NCI-H69 (cell line): ENCODE results near the gene IQGAP1.
"Not testable (repeated sequence)": the region's sequence is repeated elsewhere in the genome, so short reads cannot be mapped to it uniquely, and the experiment has no call there.

Experiments
- DNase-seq: peaks from one replicate; lab custom pipeline; 2025; lab: John Stamatoyannopoulos, UW

IQGAP1 gene

GRCh38 chr15:90409587-90409986 lies 21.5 kb downstream of the IQGAP1 start:
- DNase-seq, result not testable (repeated sequence)

DNA sequence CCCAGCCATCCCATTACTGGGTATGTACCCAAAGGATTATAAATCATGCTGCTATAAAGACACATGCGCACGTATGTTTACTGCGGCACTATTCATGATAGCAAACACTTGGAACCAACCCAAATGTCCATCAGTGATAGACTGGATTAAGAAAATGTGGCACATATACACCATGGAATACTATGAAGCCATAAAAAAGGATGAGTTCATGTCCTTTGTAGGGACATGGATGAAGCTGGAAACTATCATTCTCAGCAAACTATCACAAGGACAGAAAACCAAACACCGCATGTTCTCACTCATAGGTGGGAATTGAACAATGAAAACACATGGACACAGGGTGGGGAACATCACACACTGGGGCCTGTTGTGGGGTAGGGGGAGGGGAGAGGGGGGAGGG lies 22.3 kb downstream of the IQGAP1 start:
- not testable (repeated sequence) for DNase-seq

DNA sequence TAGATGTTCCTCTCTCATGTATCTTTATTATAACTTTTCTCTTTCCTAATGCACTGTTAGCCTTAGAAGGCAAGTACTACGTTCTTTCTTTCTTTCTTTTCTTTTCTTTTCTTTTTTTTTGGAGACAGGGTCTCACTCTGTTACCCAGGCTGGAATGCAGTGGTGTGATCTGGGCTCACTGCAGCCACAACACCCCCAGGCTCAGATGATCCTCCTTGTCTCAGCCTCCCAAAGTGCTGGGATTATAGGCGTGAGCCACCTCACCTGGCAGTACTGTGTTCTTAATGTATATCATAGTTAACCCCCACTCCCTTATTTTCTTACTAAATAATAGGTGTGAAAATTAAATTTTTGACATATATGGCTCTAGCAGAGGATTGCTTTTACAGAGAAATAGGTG lies 23.1 kb downstream of the IQGAP1 start:
- DNase-seq, result no peak

- no peak for DNase-seq
These were observed 24.5 kb downstream of the IQGAP1 start for GRCh38 chr15:90412356-90413194.

DNA sequence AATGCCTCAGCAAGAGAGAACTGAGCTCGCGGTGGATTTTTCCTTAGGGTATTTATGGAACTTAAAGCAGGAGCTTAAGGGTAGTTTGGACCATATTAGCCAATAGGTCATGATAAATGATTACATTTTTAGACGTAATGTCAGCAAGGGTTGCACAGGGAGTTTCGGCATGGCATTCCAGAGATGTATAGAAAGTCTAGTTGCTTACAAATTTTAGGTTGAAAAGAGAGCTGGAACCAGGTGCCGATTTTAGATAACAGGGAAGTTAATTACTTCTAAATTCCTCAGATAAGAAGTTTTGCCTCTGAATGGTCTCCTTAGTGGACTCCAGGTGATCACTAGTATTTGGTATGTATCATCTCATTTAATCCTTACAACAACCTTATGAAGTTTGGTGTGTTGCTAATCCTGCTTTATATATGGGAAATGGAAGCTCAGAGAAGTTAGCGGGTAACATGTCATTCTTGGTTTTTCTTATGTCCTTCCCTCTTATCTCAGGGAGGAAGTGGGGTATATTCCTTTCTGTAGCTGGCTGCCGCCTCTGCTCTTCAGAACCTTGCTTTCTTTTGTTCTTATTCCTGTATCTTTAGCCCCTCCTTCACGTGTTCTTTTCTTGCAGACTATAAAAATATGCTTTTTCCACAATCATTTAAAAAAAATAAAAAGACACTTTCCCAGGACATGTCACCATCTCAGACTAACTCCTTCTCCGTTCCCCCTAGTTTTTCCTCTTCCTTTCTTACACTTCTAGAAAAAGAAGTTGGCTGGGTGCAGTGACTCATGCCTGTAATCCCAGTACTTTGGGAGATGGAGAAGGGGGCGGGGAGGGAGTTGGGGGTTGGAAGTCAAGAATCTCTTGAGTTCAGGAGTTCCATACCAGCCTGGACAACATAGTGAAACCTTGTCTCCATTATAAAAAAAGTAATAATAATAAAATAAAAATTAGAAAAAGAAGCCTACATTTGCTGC lies 25.7 kb downstream of the IQGAP1 start:
- DNase-seq, result no peak

GRCh38 chr15:90414408-90415028 lies 26.5 kb downstream of the IQGAP1 start:
- DNase-seq, result no peak

- DNase-seq, result not testable (repeated sequence)
These were observed 28.0 kb downstream of the IQGAP1 start for GRCh38 chr15:90416052-90416451.

DNA sequence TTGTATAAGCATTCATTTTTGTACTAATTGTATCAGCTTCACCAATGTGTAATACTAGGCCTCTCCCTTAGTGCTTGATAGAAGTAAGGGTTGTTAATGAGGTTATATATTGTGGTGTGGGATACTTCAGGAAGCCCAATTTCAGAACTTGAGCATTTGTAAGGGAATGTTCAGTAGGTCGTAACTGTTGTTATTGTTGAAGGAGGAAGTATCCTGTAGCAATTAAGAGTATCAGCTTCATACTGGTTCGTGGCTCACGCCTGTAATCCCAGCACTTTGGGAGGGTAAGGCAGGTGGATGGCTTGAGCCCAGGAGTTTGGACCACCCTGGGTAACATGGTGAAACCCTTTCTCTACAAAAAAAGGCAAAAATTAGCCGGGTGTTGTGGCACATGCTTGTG lies 30.6 kb downstream of the IQGAP1 start:
- no peak for DNase-seq

DNA sequence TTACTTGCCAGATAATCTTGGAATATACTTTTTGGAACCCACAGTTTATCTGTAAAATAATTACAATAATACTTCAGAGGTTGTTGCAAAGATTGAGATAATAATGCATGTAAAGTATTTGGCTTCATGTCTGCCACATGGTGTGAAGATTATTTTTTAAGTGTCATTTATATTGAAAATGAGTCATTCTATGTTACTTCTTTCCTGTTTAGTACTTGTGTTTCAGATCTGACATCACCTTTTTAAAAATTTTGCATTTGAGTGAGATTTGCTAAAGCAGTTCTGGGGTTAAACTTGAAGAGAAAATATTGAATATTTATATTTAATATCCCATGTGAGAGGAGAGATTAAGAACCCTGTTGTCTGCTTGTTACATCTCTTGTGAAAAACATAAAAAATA lies 31.2 kb downstream of the IQGAP1 start:
- no peak for DNase-seq

- no peak for DNase-seq
These were observed 31.8 kb downstream of the IQGAP1 start for GRCh38 chr15:90419738-90420406.

- no peak for DNase-seq
These were observed 32.4 kb downstream of the IQGAP1 start for GRCh38 chr15:90420451-90420850.

DNA sequence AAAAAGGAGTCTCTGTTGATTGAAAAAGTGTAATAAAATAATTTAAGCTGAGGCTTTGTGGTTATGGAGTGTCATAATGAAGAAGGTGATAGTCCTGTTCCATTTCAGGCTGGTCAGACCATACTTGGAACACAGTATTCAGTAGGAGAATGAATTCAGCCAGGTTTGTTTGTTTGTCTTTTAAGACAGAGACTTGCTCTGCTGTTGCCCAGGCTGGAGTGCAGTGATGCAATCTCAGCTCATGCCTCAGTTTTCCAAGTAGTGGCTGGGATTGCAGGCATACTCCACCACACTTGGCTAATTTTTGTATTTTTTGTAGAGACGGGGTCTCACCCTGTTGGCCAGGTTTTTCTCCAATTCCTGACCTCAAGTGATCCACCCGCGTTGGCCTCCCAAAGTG lies 33.5 kb downstream of the IQGAP1 start:
- DNase-seq, result no peak

GRCh38 chr15:90422043-90422442 lies 34.0 kb downstream of the IQGAP1 start:
- no peak for DNase-seq

DNA sequence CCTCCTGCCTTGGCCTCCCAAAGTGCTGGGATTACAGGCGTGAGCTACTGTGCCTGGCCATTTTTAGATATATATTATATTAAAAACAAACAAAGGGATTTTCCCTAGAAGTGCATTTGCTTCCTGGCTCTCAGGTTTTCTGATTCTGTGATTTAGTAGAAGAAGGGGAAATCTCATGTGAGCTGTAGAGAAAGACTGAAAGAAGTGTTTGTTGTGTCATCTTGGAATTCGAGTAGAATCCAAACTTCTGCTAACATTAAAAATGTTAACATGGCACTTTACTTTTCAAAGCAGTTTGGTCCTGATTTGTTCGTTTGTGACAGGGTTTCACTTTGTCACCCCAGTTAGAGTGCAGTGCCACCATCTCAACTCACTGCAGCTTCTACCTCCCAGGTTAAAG lies 34.9 kb downstream of the IQGAP1 start:
- no peak for DNase-seq

DNA sequence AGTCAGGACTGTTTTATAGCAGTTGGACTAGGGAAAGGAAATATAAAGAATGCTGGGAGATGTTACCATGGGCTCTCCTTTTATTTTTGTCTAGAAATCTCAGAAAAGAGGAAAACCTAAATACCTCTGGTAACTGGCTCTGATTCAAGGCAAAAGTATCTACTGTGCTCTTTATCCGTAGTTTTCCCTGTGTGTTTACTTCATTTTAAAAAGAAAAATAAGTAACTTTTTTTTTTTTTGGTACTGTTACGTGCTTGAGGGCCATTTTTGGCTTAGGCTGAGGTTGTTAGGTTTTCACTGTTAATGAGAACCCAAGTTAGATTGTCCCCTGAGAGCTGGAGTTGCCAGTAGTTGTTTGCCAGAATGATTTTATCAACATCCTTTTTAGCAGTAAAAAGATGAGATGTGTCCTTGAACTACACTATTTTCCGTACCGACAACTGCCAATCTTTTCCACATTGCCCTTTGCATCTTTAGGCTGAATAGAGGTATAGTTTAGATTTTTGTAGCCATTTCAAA lies 35.8 kb downstream of the IQGAP1 start:
- no peak for DNase-seq

GRCh38 chr15:90425726-90426346 lies 37.8 kb downstream of the IQGAP1 start:
- DNase-seq, result no peak

- DNase-seq, result no peak
These were observed 39.1 kb downstream of the IQGAP1 start for GRCh38 chr15:90427185-90427584.

DNA sequence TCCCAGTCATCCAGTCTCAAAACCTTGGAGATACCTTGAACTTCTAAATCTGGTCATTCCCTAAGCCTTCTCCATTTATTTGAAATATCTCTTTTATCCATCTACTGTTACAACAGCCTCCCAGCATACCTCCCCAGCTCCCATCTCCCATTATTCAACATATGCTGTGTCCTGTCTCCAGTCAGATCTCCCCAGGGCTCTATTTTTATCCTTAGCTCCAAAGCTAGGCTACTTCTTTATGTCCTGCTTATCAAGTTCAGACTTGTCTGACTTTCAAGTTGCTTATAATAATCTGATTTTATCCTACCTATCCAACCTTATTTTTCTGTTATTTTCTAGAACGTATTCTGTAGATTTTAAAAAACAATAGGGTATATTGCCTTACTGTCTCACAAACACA lies 44.2 kb downstream of the IQGAP1 start:
- DNase-seq, result no peak

GRCh38 chr15:90435652-90436337 lies 47.8 kb downstream of the IQGAP1 start:
- no peak for DNase-seq

GRCh38 chr15:90436952-90437351 lies 48.9 kb downstream of the IQGAP1 start:
- DNase-seq, result no peak

DNA sequence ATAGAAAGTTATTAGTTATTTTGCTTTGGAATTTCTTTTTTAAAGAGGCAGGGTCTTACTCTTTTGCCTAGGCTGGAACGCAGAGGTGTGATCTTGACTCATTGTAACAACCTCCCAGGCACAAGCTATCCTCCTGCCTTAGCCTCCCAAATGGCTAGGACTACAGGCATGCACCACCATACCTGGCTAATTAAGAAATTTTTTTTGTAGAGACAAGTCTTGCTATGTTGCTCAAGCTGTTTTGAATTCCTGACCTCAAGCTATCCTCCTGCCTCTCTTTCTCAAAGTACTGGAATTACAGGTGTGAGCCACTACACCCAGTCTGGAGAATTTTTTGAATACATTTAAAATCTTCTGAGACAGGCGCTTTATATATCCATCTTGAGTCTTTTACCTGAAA lies 49.5 kb downstream of the IQGAP1 start:
- DNase-seq, result no peak
